H9 (cell line): ENCODE data around the gene CTAGE15. TPM values are rescaled to one million over a fixed set of nuclear protein-coding genes. Genes with fewer than 3 reads are reported as not detected.
"Not testable (repeated sequence)": the region's sequence is repeated elsewhere in the genome, so short reads cannot be mapped to it uniquely, and the experiment has no call there.

ENCODE experiments used
- DNase-seq: peaks from one replicate; pipeline ENCODE4 v3.0.0-alpha.2; 2017
- H2AFZ ChIP-seq: one replicate; pipeline ENCODE4 v1.6.1; 2013; ENCODE audit warnings: mild to moderate bottlenecking, low read length, control low read depth, moderate library complexity
- H2AK5ac ChIP-seq: 2 replicates; pipeline ENCODE4 v1.6.1; 2013; ENCODE audit warnings: low read length, control low read depth, mixed read lengths; ENCODE audit not compliant: insufficient read length
- H2BK120ac ChIP-seq: one replicate; pipeline ENCODE4 v1.6.1; 2013; ENCODE audit warnings: low read depth, mild to moderate bottlenecking, low read length, control low read depth, inconsistent platforms; ENCODE audit not compliant: poor library complexity, severe bottlenecking
- H2BK12ac ChIP-seq: 2 replicates; pipeline ENCODE4 v1.6.1; 2013; ENCODE audit warnings: low read length, control low read depth, mixed read lengths, low read depth; ENCODE audit not compliant: insufficient read length
- H2BK15ac ChIP-seq: 2 replicates; pipeline ENCODE4 v1.6.1; 2013; ENCODE audit warnings: low read depth, low read length, control low read depth
- H2BK20ac ChIP-seq: one replicate; pipeline ENCODE4 v1.6.1; 2013; ENCODE audit warnings: low read depth, mild to moderate bottlenecking, low read length, control low read depth, inconsistent platforms; ENCODE audit not compliant: poor library complexity, severe bottlenecking
- H2BK5ac ChIP-seq: 2 replicates; pipeline ENCODE4 v1.6.1; 2013; ENCODE audit warnings: low read length, control low read depth, mixed read lengths; ENCODE audit not compliant: insufficient read length
- H3K14ac ChIP-seq: 2 replicates; pipeline ENCODE4 v1.6.1; 2013; ENCODE audit warnings: low read length, control low read depth; ENCODE audit not compliant: insufficient read depth
- H3K18ac ChIP-seq: 2 replicates; pipeline ENCODE4 v1.6.1; 2013; ENCODE audit warnings: low read depth, mild to moderate bottlenecking, mixed read lengths, low read length, control low read depth; ENCODE audit not compliant: insufficient read length
- H3K23ac ChIP-seq: 2 replicates; pipeline ENCODE4 v1.6.1; 2013; ENCODE audit warnings: low read length, control low read depth, mixed read lengths, low read depth; ENCODE audit not compliant: insufficient read length
- H3K23me2 ChIP-seq: 2 replicates; pipeline ENCODE4 v1.6.1; 2013; ENCODE audit warnings: low read depth, mild to moderate bottlenecking, mixed read lengths, low read length, control low read depth; ENCODE audit not compliant: insufficient read length, poor library complexity, severe bottlenecking
- H3K27ac ChIP-seq: 2 replicates; pipeline ENCODE4 v1.5.1; 2013; ENCODE audit warnings: low read length, control low read depth, mixed read lengths, low read depth; ENCODE audit not compliant: insufficient read length
- H3K27me3 ChIP-seq: 2 replicates; pipeline ENCODE4 v1.6.1; 2013; ENCODE audit warnings: low read length, control low read depth, inconsistent platforms; ENCODE audit not compliant: insufficient read depth
- H3K4ac ChIP-seq: 2 replicates; pipeline ENCODE4 v1.6.1; 2013; ENCODE audit warnings: low read depth, mild to moderate bottlenecking, control low read depth, inconsistent platforms, low read length, moderate library complexity
- H3K4me1 ChIP-seq: 2 replicates; pipeline ENCODE4 v1.6.1; 2013; ENCODE audit warnings: low read length, control low read depth, inconsistent platforms; ENCODE audit not compliant: insufficient read depth
- H3K4me2 ChIP-seq: 2 replicates; pipeline ENCODE4 v1.6.1; 2013; ENCODE audit warnings: low read length, control low read depth, mixed read lengths; ENCODE audit not compliant: insufficient read length, insufficient read depth
- H3K56ac ChIP-seq: 2 replicates; pipeline ENCODE4 v1.6.1; 2013; ENCODE audit warnings: low read depth, mild to moderate bottlenecking, mixed read lengths, low read length, control low read depth; ENCODE audit not compliant: insufficient read length
- H3K79me1 ChIP-seq: 2 replicates; pipeline ENCODE4 v1.6.1; 2013; ENCODE audit warnings: low read depth, mild to moderate bottlenecking, moderate library complexity, low read length, control low read depth, inconsistent platforms; ENCODE audit not compliant: insufficient read depth, poor library complexity, severe bottlenecking
- H3K79me2 ChIP-seq: 2 replicates; pipeline ENCODE4 v1.6.1; 2013; ENCODE audit warnings: low read length, control low read depth, inconsistent platforms; ENCODE audit not compliant: insufficient read depth
- H3K9ac ChIP-seq: 2 replicates; pipeline ENCODE4 v1.6.1; 2013; ENCODE audit warnings: low read length, control low read depth, mixed read lengths; ENCODE audit not compliant: insufficient read length; ENCODE audit errors: extremely low read depth
- H3K9me3 ChIP-seq: one replicate; pipeline ENCODE4 v1.6.1; 2013; ENCODE audit warnings: low read depth, low read length, inconsistent platforms; ENCODE audit not compliant: control insufficient read depth
- H3T11ph ChIP-seq: one replicate; pipeline ENCODE4 v1.6.1; 2013; ENCODE audit warnings: mild to moderate bottlenecking, low read length, control low read depth, inconsistent platforms
- H4K20me1 ChIP-seq: one replicate; pipeline ENCODE4 v1.6.1; 2013; ENCODE audit not compliant: control insufficient read depth, insufficient read length, insufficient read depth
- H4K5ac ChIP-seq: 2 replicates; pipeline ENCODE4 v1.6.1; 2013; ENCODE audit warnings: low read depth, mild to moderate bottlenecking, mixed read lengths, low read length, control low read depth; ENCODE audit not compliant: insufficient read length
- H4K8ac ChIP-seq: replicated peaks from 2 replicates; pipeline ENCODE4 v1.6.1; 2013; ENCODE audit warnings: low read length, control low read depth, mixed read lengths, low read depth; ENCODE audit not compliant: insufficient read length
- H4K91ac ChIP-seq: 2 replicates; pipeline ENCODE4 v1.6.1; 2013; ENCODE audit warnings: low read depth, mild to moderate bottlenecking, moderate library complexity, mixed read lengths, low read length, control low read depth; ENCODE audit not compliant: insufficient read length
- H3K27ac Mint-ChIP-seq, 3 experiments: 2 replicates in 2 of 3; 3 replicates in 1 of 3; pipeline ENCODE4 v1.8.0; 2020 to 2021; ENCODE audit warnings: mixed read lengths in 3 of 3, mild to moderate bottlenecking in 1 of 3, moderate library complexity in 1 of 3
- H3K27me3 Mint-ChIP-seq: 2 replicates; pipeline ENCODE4 v1.8.0; 2021; ENCODE audit warnings: low read depth, mild to moderate bottlenecking, moderate library complexity, mixed read lengths
- H3K36me3 Mint-ChIP-seq, 3 experiments: 2 replicates in 2 of 3; 3 replicates in 1 of 3; pipeline ENCODE4 v1.8.0; 2020 to 2021; ENCODE audit warnings: low read depth in 3 of 3, mixed read lengths in 3 of 3; ENCODE audit not compliant: insufficient read depth in 1 of 3
- H3K4me1 Mint-ChIP-seq, 2 experiments: 2 replicates each; pipeline ENCODE4 v1.8.0; 2020; ENCODE audit warnings: mixed read lengths in 2 of 2
- H3K4me3 Mint-ChIP-seq, 2 experiments: 2 replicates in 1 of 2; 3 replicates in 1 of 2; pipeline ENCODE4 v1.8.0; 2020 to 2021; ENCODE audit warnings: mild to moderate bottlenecking in 2 of 2, mixed read lengths in 2 of 2, moderate library complexity in 1 of 2
- H3K9me3 Mint-ChIP-seq, 2 experiments: 2 replicates in 1 of 2; 3 replicates in 1 of 2; pipeline ENCODE4 v1.8.0; 2020; ENCODE audit warnings: mild to moderate bottlenecking in 2 of 2, mixed read lengths in 2 of 2, moderate library complexity in 1 of 2
- WGBS: extraction: QIAGEN DNeasy Blood & Tissue Kit; methylation state at CpG from one replicate; pipeline ENCODE4 v1.1.7; 2013; ENCODE audit warnings: missing lambda C conversion rate, low lambda C conversion rate, mixed read lengths; ENCODE audit not compliant: insufficient read length; ENCODE audit errors: extremely low coverage; 5-methylcytosine and 5-hydroxymethylcytosine counted together
- total RNA-seq: library from RNA; stranded (reverse); gene quantifications from 2 replicates; pipeline ENCODE4 v1.2.1, GENCODE V29; 2021
- TF ChIP-seq, protein P1 (sequence below): fragments of 200-600 bp; sonication (generic); conservative IDR thresholded peaks from 3 replicates; pipeline ENCODE4 v1.8.0; 2021; ENCODE audit warnings: antibody characterized with exemption, mild to moderate bottlenecking

CTAGE15 gene
- total RNA-seq, 1 experiment from 2014 or later, result 1.8 TPM

DNA sequence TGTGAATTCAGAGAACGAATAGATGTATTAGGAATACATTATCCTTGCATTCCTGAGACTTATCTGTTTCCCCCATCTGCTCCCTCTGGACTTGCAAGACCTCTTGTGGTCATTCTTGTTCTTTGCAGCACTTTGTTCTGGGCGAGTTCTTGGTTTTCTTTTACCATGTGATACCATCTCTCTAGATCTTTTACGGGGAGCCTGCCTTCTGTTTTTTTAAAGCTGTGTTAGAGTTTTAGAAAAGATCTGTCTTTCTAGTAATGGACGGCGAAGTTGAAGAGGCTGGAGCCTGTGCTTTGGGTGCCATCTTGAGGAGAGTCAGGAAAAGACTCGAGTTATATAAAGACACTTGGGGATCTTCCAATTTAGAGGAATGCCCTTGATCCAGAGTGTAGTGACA is 8.3 kb upstream of the CTAGE15 start:
- H2AFZ ChIP-seq, H4K91ac ChIP-seq, H3K4me1 Mint-ChIP-seq, DNase-seq, H3K9ac ChIP-seq, H3K23ac ChIP-seq, H3K4me3 Mint-ChIP-seq, H3K4me2 ChIP-seq, H3K56ac ChIP-seq, H2BK15ac ChIP-seq, H2BK20ac ChIP-seq, H2BK5ac ChIP-seq, H3K14ac ChIP-seq, H3K36me3 Mint-ChIP-seq, H2BK12ac ChIP-seq, H3K27ac Mint-ChIP-seq, H3T11ph ChIP-seq, H3K4me1 ChIP-seq, H3K27me3 ChIP-seq, H3K27me3 Mint-ChIP-seq, H3K27ac ChIP-seq, H3K9me3 ChIP-seq, H3K9me3 Mint-ChIP-seq, H4K5ac ChIP-seq, H3K4ac ChIP-seq, H3K79me2 ChIP-seq, H3K79me1 ChIP-seq, H2BK120ac ChIP-seq, H4K8ac ChIP-seq, H3K18ac ChIP-seq, H3K23me2 ChIP-seq, H2AK5ac ChIP-seq, H4K20me1 ChIP-seq: not testable (repeated sequence)
- no CpG with 5 or more reads among the region's 6 CpGs for WGBS
- TF ChIP-seq, protein P1, sequence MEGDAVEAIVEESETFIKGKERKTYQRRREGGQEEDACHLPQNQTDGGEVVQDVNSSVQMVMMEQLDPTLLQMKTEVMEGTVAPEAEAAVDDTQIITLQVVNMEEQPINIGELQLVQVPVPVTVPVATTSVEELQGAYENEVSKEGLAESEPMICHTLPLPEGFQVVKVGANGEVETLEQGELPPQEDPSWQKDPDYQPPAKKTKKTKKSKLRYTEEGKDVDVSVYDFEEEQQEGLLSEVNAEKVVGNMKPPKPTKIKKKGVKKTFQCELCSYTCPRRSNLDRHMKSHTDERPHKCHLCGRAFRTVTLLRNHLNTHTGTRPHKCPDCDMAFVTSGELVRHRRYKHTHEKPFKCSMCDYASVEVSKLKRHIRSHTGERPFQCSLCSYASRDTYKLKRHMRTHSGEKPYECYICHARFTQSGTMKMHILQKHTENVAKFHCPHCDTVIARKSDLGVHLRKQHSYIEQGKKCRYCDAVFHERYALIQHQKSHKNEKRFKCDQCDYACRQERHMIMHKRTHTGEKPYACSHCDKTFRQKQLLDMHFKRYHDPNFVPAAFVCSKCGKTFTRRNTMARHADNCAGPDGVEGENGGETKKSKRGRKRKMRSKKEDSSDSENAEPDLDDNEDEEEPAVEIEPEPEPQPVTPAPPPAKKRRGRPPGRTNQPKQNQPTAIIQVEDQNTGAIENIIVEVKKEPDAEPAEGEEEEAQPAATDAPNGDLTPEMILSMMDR, result peak; percentile 47; the same call in 2 of the 3 replicates

DNA sequence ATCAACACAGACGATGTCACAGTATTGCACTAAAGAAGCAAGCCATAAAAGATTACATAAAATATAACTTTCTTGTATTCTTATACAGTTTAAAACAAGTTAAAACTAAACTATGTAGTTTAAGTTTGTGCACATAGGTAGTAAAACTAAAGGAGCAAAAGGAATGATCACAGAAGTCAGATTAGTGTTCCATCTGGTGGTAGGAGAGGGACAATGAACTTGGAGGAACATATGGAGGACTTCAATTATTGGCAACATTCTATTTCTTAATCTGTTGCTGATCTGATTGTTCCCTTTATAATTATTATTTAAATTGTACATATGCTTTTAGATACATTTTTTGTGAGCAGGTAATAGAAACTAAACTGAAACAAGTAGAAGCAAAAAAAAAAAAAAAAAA is 5.6 kb upstream of the CTAGE15 start:
- not testable (repeated sequence) for H3K27ac ChIP-seq, H3K9ac ChIP-seq, H3K18ac ChIP-seq, H3K4ac ChIP-seq, H4K91ac ChIP-seq, H3K4me1 ChIP-seq, H3K14ac ChIP-seq, H3K27me3 Mint-ChIP-seq, H3K79me1 ChIP-seq, H3K79me2 ChIP-seq, H2BK15ac ChIP-seq, H3K27me3 ChIP-seq, H3K27ac Mint-ChIP-seq, H4K20me1 ChIP-seq, DNase-seq, H2BK20ac ChIP-seq, H2BK5ac ChIP-seq, H2AK5ac ChIP-seq, H3T11ph ChIP-seq, H3K36me3 Mint-ChIP-seq, H4K5ac ChIP-seq, H2AFZ ChIP-seq, H3K56ac ChIP-seq, H3K4me1 Mint-ChIP-seq, H3K23ac ChIP-seq, H3K9me3 ChIP-seq, H2BK120ac ChIP-seq, H3K23me2 ChIP-seq, H4K8ac ChIP-seq, H3K4me3 Mint-ChIP-seq, H3K4me2 ChIP-seq, H2BK12ac ChIP-seq, H3K9me3 Mint-ChIP-seq
- WGBS, result no CpG with 5 or more reads among the region's 1 CpG
